Spleen (tissue), 7 donors: ENCODE results near the gene DOCK10.

Source experiments
- CTCF ChIP-seq, 11 experiments: fragments of 200-600 bp in 7 of 11; fragments of 450-650 bp in 4 of 11; sonication (generic) in 4 of 11; IDR thresholded peaks in 8 of 11; conservative IDR thresholded peaks in 3 of 11; 1 replicate in 7 of 11; 2 replicates in 4 of 11; pipeline versions ENCODE4 v1.4.0 to v1.8.0; 2016 to 2021; ENCODE audit warnings: antibody characterized with exemption in 11 of 11, inconsistent platforms in 4 of 11, mild to moderate bottlenecking in 1 of 11
- POLR2A ChIP-seq, 3 donors: fragments of 450-650 bp; IDR thresholded peaks; one replicate each; pipeline ENCODE4 v1.5.1; 2017; ENCODE audit warnings: antibody characterized with exemption in 3 of 3, mild to moderate bottlenecking in 1 of 3
- POLR2AphosphoS5 ChIP-seq, 3 donors: sonication (generic); formaldehyde crosslinking; IDR thresholded peaks; one replicate each; pipeline ENCODE4 v1.5.1; 2017; ENCODE audit warnings: antibody characterized with exemption in 3 of 3
- donor health status: DM: no; HTN: no; CAD: no; lungs with moderate emphysema.
- donor health status: DM: no; HTN: no; CAD: no.
- donor health status: DM: no; HTN: no; CAD: no.

- no peak for TF ChIP-seq POLR2A (IDR thresholded peaks at IDR 0.05)
- no peak for TF ChIP-seq CTCF (IDR thresholded peaks at IDR 0.05 in 8 of 11, conservative IDR thresholded peaks at IDR 0.05 in 3 of 11)
- no peak for TF ChIP-seq POLR2AphosphoS5 (IDR thresholded peaks at IDR 0.05)
Observed at GRCh38 chr2:225073198-225073597, 30.9 kb upstream of the DOCK10 start.
